Activated CD4-positive, alpha-beta T cell treated with anti-CD3 and anti-CD28 coated beads for 36 hours (primary cell): ENCODE results near the gene PCDHGA5. TPM values are rescaled to one million over a fixed set of nuclear protein-coding genes. Genes with fewer than 3 reads are reported as not detected.
"Not testable (repeated sequence)": the region's sequence is repeated elsewhere in the genome, so short reads cannot be mapped to it uniquely, and the experiment has no call there.

ENCODE experiments used
- ATAC-seq: fragments of 200-7000 bp; cut with Tn5 transposase; one replicate; pipeline ENCODE4 v1.10.0; 2021; ENCODE audit warnings: mild to moderate bottlenecking, moderate library complexity
- CTCF ChIA-PET: fragments of 350-600 bp; sonication (Branson Sonifier 250); formaldehyde crosslinking; loops from one replicate; lab custom pipeline; 2021; ENCODE audit warnings: antibody characterized with exemption; lab: Charles Lee
- POLR2A ChIA-PET: fragments of 350-600 bp; sonication (Branson Sonifier 250); formaldehyde crosslinking; loops from one replicate; lab custom pipeline; 2021; ENCODE audit warnings: antibody characterized with exemption, inconsistent platforms; lab: Charles Lee
- DNase-seq: peaks from one replicate; pipeline ENCODE4 v3.0.0-alpha.2; 2020
- H3K27ac Mint-ChIP-seq: one replicate; pipeline ENCODE4 v1.8.0; 2021; ENCODE audit warnings: mixed read lengths
- H3K27me3 Mint-ChIP-seq: one replicate; pipeline ENCODE4 v1.8.0; 2021; ENCODE audit warnings: mixed read lengths
- H3K36me3 Mint-ChIP-seq: one replicate; pipeline ENCODE4 v1.8.0; 2021; ENCODE audit warnings: low read depth, mixed read lengths
- H3K4me1 Mint-ChIP-seq: one replicate; pipeline ENCODE4 v1.8.0; 2021; ENCODE audit warnings: mixed read lengths
- H3K4me3 Mint-ChIP-seq: one replicate; pipeline ENCODE4 v1.8.0; 2021; ENCODE audit warnings: mild to moderate bottlenecking, moderate library complexity, mixed read lengths
- H3K9me3 Mint-ChIP-seq: one replicate; pipeline ENCODE4 v1.8.0; 2021; ENCODE audit warnings: low read depth, mixed read lengths
- intact Hi-C, 2 experiments: fragments of 100-400 bp; cut with DNase I in 1 of 2; cut with micrococcal nuclease in 1 of 2; formaldehyde crosslinking; loops; one replicate each; pipeline versions ENCODE4 v1.14.2 to v1.15.1; 2022 to 2024; cut with DNase I, micrococcal nuclease
- total RNA-seq, 2 experiments: library from RNA; stranded (reverse); gene quantifications; one replicate each; pipeline ENCODE4 v1.2.3, GENCODE V29; 2021

PCDHGA5 gene
- total RNA-seq, 2 experiments from 2014 or later, result 0.07 to 0.09 TPM

- POLR2A ChIA-PET, result interaction anchor here (0.6 kb wide), 1 partner anchor 50 kb away, joined by 4 read pairs; no protein-coding TSS in a partner anchor
- Mint-ChIP-seq H3K27ac (no peak within 1 kb of the TSS), H3K4me3 (peak within 1 kb of the TSS; percentile 52), H3K4me1 (peaks cover 3% of the 10 kb centered on the region), H3K27me3 (peaks cover 61% of the 10 kb centered on the region), H3K36me3 (peaks cover 34% of the 10 kb centered on the region), H3K9me3 (peaks cover 30% of the 10 kb centered on the region)
- DNase-seq (peak; percentile 63), ATAC-seq (peak; percentile 76)
- intact Hi-C loops, result loop anchor here (5.0 to 10.0 kb wide), 6 partner anchors 37 to 578 kb away; partner anchors contain the start of genes PCDHA2 (in 2 of the 2), PCDHGB6 (in 2 of the 2), PCDHA12 (in 1 of the 2) and PCDHA8 (in 1 of the 2)
- CTCF ChIA-PET, result interaction anchor here (0.6 to 3.0 kb wide), 19 partner anchors 9 to 235 kb away, joined by 3 to 15 read pairs (median 5); partner anchors contain the start of genes PCDHB15, PCDHB5, PCDHGA1 and PCDHGA10
Measured at GRCh38 chr5:141369994-141370848, 6.3 kb downstream of the PCDHGA5 start, which contains the start of gene PCDHGB3. TSS of gene PCDHGB3 (plus strand) at chr5:141370242. CDS start at chr5:141370395, 153 bp downstream.

- ATAC-seq, result no peak
- no peak overlapping the region for H3K27ac Mint-ChIP-seq
- ChIA-PET POLR2A (no interaction called here), CTCF (interaction anchor here (1.0 to 3.0 kb wide), 4 partner anchors 41 to 149 kb away, joined by 3 to 15 read pairs (median 7); partner anchors contain the start of genes PCDHB14, PCDHB15, PCDHGA10 and PCDHGA11)
- no peak overlapping the region for H3K4me3 Mint-ChIP-seq
- intact Hi-C loops, result loop anchor here (5.0 kb wide), 2 partner anchors 35 to 580 kb away; partner anchors contain the start of genes PCDHGB6 (in 2 of the 2) and PCDHA2 (in 1 of the 2)
- peaks cover 32% of the 10 kb centered on the region for H3K9me3 Mint-ChIP-seq
- peaks cover 25% of the 10 kb centered on the region for H3K36me3 Mint-ChIP-seq
- peaks cover 58% of the 10 kb centered on the region for H3K27me3 Mint-ChIP-seq
- DNase-seq, result no peak
- peaks cover 3% of the 10 kb centered on the region for H3K4me1 Mint-ChIP-seq
Measured at GRCh38 chr5:141371572-141372475, 7.9 kb downstream of the PCDHGA5 start.

GRCh38 chr5:141373673-141374317, 9.8 kb downstream of the PCDHGA5 start, which contains the start of gene PCDHGA6:
TSS of gene PCDHGA6 (plus strand) at chr5:141373891. CDS start at chr5:141374084, 193 bp downstream.
- H3K4me3 Mint-ChIP-seq, result no peak within 1 kb of the TSS
- ATAC-seq (no peak), DNase-seq (no peak)
- no peak within 1 kb of the TSS for H3K27ac Mint-ChIP-seq
- intact Hi-C loops, result loop anchor here (5.0 kb wide), 2 partner anchors 34 to 581 kb away; partner anchors contain the start of genes PCDHGB6 (in 2 of the 2) and PCDHA2 (in 1 of the 2)
- ChIA-PET POLR2A (interaction anchor here (0.6 kb wide), 1 partner anchor 47 kb away, joined by 4 read pairs; the partner anchor contains the start of gene PCDHGA11), CTCF (interaction anchor here (0.9 to 2.0 kb wide), 4 partner anchors 10 to 183 kb away, joined by 3 to 10 read pairs (median 5); partner anchors contain the start of genes PCDHGA10 and PCDHGA5)
- H3K9me3 Mint-ChIP-seq, result peaks cover 39% of the 10 kb centered on the region
- peaks cover 3% of the 10 kb centered on the region for H3K4me1 Mint-ChIP-seq
- peaks cover 26% of the 10 kb centered on the region for H3K36me3 Mint-ChIP-seq
- peaks cover 56% of the 10 kb centered on the region for H3K27me3 Mint-ChIP-seq

- H3K27ac Mint-ChIP-seq, result no peak overlapping the region
- ChIA-PET CTCF (interaction anchor here (0.9 to 2.0 kb wide), 4 partner anchors 10 to 183 kb away, joined by 3 to 10 read pairs (median 5); partner anchors contain the start of genes PCDHGA10 and PCDHGA5), POLR2A (interaction anchor here (0.6 kb wide), 1 partner anchor 46 kb away, joined by 4 read pairs; the partner anchor contains the start of gene PCDHGA11)
- peaks cover 26% of the 10 kb centered on the region for H3K36me3 Mint-ChIP-seq
- DNase-seq, result no peak
- peaks cover 40% of the 10 kb centered on the region for H3K9me3 Mint-ChIP-seq
- no peak for ATAC-seq
- H3K4me3 Mint-ChIP-seq, result no peak overlapping the region
- intact Hi-C loops, result loop anchor here (5.0 kb wide), 2 partner anchors 33 to 582 kb away; partner anchors contain the start of genes PCDHGB6 (in 2 of the 2) and PCDHA2 (in 1 of the 2)
- H3K4me1 Mint-ChIP-seq, result peaks cover 3% of the 10 kb centered on the region
- H3K27me3 Mint-ChIP-seq, result peaks cover 55% of the 10 kb centered on the region
Measured at GRCh38 chr5:141374627-141375026, 10.7 kb downstream of the PCDHGA5 start.

- peaks cover 52% of the 10 kb centered on the region for H3K27me3 Mint-ChIP-seq
- ATAC-seq, intact Hi-C loops: not testable (repeated sequence)
Measured at GRCh38 chr5:141375444-141376155, 11.6 kb downstream of the PCDHGA5 start.

GRCh38 chr5:141382469-141383294, 18.7 kb downstream of the PCDHGA5 start, which contains the start of gene PCDHGA7:
TSS of gene PCDHGA7 (plus strand) at chr5:141382742. CDS start at chr5:141382900, 158 bp downstream.
- Mint-ChIP-seq H3K4me3 (peak within 1 kb of the TSS; percentile 47), H3K36me3 (peaks cover 10% of the 10 kb centered on the region), H3K4me1 (no peaks in the 10 kb centered on the region), H3K27ac (no peak within 1 kb of the TSS), H3K27me3 (peaks cover 64% of the 10 kb centered on the region), H3K9me3 (peaks cover 27% of the 10 kb centered on the region)
- CTCF ChIA-PET, result interaction anchor here (0.7 kb wide), 1 partner anchor 187 kb away, joined by 3 read pairs; no protein-coding TSS in a partner anchor
- POLR2A ChIA-PET, result no interaction called here
- intact Hi-C loops, result no loop called here
- DNase-seq (no peak), ATAC-seq (no peak)

More at GRCh38 chr5:141375444-141376155, 11.6 kb downstream of the PCDHGA5 start:
- POLR2A ChIA-PET, H3K4me1 Mint-ChIP-seq, DNase-seq, H3K27ac Mint-ChIP-seq, H3K4me3 Mint-ChIP-seq: not testable (repeated sequence)
- H3K9me3 Mint-ChIP-seq, result peaks cover 40% of the 10 kb centered on the region
- peaks cover 22% of the 10 kb centered on the region for H3K36me3 Mint-ChIP-seq
- CTCF ChIA-PET, result interaction anchor here (1.0 to 2.0 kb wide), 3 partner anchors 11 to 38 kb away, joined by 3 to 10 read pairs (median 4); partner anchors contain the start of genes PCDHGA10 and PCDHGA5

- CTCF ChIA-PET, result interaction anchor here (0.6 to 0.7 kb wide), 2 partner anchors 188 to 223 kb away, joined by 3 read pairs; no protein-coding TSS in a partner anchor
- no peak overlapping the region for H3K4me3 Mint-ChIP-seq
- H3K27me3 Mint-ChIP-seq, result peaks cover 66% of the 10 kb centered on the region
- peaks cover 12% of the 10 kb centered on the region for H3K36me3 Mint-ChIP-seq
- no peak for DNase-seq
- no peak overlapping the region for H3K27ac Mint-ChIP-seq
- peaks cover 29% of the 10 kb centered on the region for H3K9me3 Mint-ChIP-seq
- H3K4me1 Mint-ChIP-seq, result no peaks in the 10 kb centered on the region
- intact Hi-C loops, result no loop called here
- no peak for ATAC-seq
- POLR2A ChIA-PET, result no interaction called here
Measured at GRCh38 chr5:141383345-141383744, 19.4 kb downstream of the PCDHGA5 start.

- peaks cover 15% of the 10 kb centered on the region for H3K36me3 Mint-ChIP-seq
- H3K4me3 Mint-ChIP-seq, result no peak overlapping the region
- peaks cover 70% of the 10 kb centered on the region for H3K27me3 Mint-ChIP-seq
- H3K9me3 Mint-ChIP-seq, result peaks cover 35% of the 10 kb centered on the region
- no peak for DNase-seq
- no peak overlapping the region for H3K27ac Mint-ChIP-seq
- POLR2A ChIA-PET, result no interaction called here
- intact Hi-C loops, result no loop called here
- no peaks in the 10 kb centered on the region for H3K4me1 Mint-ChIP-seq
- no peak for ATAC-seq
- CTCF ChIA-PET, result no interaction called here
Measured at GRCh38 chr5:141384471-141385267, 20.7 kb downstream of the PCDHGA5 start.
